22Rv1 (cell line): ENCODE results near the gene ZACN.

Experiments
- CTCF ChIP-seq: fragments of 450-650 bp; IDR thresholded peaks from 2 replicates; pipeline ENCODE4 v1.5.1; 2017; ENCODE audit warnings: mild to moderate bottlenecking
- ZFX ChIP-seq: fragments of 450-650 bp; IDR thresholded peaks from 2 replicates; pipeline ENCODE4 v1.6.1; 2017; ENCODE audit warnings: antibody characterized with exemption, borderline replicate concordance

DNA sequence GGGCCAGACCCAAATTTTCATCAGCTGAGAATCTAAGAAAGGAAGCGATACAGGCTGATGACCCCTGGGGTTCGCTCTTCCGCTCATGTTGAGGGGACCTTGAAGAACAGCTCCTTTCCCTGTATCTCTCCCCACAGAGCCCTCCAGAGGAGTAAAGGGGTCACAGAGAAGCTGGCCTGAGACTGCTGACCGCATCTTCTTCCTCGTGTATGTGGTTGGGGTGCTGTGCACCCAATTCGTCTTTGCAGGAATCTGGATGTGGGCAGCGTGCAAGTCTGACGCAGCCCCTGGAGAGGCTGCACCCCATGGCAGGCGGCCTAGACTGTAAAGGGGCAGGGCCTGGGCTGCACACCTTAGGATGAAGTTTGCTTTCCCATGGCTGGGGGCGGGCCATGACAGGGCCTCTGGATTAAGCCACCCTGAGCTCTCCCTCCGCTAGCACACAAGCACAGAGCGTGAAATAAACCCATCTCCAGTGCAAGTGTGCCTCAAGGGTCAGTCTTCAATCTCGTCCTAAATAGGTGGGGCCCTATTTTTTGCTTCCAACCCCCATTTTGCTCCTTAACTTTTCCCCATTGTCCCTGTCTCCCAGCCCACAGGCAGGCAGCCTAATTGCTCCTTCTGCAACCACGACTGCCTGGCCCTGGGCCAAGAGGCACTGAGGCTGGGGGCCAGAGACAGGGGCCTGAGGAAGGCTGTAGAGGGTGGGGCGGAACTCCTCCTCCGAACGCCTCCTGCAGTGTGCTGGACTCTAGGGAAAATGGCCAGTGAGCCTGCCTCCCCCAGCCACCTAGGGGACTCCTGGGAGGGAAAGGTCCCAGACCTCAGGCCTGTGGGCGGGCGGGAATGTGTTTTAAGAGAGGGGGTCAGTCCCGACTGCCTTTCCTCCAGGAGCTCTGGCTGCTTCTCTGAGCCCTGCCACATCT lies 3.6 kb downstream of the ZACN start:
- no peak for TF ChIP-seq CTCF
- TF ChIP-seq ZFX, result no peak
